ENCODE results near the gene NMNAT3.

DNA sequence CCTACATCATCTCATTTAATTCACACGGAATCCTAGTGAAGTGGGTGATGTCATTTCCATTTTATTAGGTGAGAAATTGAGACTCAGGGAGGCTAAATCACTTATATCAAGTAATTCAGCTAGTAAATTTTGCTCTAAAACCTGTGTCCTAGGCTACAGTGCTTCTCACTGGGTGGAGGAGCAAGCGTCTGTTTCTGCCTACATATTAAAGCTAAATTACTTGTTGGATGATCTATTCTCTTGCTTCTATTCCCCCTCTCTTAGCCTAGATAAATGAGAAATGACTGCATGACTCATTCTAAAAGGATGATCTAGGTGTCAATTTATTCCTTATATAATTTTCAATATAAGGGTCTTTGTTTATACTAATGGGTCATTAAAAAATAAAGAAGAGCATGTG lies 100.4 kb downstream of the NMNAT3 start:
- TF ChIP-seq EP300 (IDR thresholded peaks at IDR 0.05): no peak
- TF ChIP-seq, protein P1, sequence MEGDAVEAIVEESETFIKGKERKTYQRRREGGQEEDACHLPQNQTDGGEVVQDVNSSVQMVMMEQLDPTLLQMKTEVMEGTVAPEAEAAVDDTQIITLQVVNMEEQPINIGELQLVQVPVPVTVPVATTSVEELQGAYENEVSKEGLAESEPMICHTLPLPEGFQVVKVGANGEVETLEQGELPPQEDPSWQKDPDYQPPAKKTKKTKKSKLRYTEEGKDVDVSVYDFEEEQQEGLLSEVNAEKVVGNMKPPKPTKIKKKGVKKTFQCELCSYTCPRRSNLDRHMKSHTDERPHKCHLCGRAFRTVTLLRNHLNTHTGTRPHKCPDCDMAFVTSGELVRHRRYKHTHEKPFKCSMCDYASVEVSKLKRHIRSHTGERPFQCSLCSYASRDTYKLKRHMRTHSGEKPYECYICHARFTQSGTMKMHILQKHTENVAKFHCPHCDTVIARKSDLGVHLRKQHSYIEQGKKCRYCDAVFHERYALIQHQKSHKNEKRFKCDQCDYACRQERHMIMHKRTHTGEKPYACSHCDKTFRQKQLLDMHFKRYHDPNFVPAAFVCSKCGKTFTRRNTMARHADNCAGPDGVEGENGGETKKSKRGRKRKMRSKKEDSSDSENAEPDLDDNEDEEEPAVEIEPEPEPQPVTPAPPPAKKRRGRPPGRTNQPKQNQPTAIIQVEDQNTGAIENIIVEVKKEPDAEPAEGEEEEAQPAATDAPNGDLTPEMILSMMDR (IDR thresholded peaks at IDR 0.05): no peak
- TF ChIP-seq POLR2AphosphoS5 (IDR thresholded peaks at IDR 0.05): no peak
- no peak for TF ChIP-seq POLR2A (IDR thresholded peaks at IDR 0.05)
